Measurements from ENCODE around the gene TPST1. TPM values are rescaled to one million over a fixed set of nuclear protein-coding genes. Genes with fewer than 3 reads are reported as not detected.

Gene TPST1
- total and polyA plus RNA-seq, 9 of the 15 experiments (the other 6 are each of a cell fraction or from before 2014, with no cell fraction given), result 0.15 to 2.2 (median 0.53) TPM

GRCh38 chr7:66186991-66187390 lies 18.1 kb upstream of the TPST1 start:
- DNase-seq (ENCODE audit: extremely low read depth in 1 of 4, low spot score in 3 of 4) (no peak), FAIRE-seq (no peak), ATAC-seq (no peak)
- no peak overlapping the region for H3K4me3 ChIP-seq
- no peaks in the 10 kb centered on the region for H3K4me1 ChIP-seq (replicated peaks in 1 of 2; ENCODE audit: control insufficient read depth in 2 of 2, insufficient read depth in 2 of 2, low read length in 2 of 2)
- no peaks in the 10 kb centered on the region for H4K20me1 ChIP-seq (replicated peaks; ENCODE audit: control insufficient read depth, insufficient read depth, low read length)
- no peaks in the 10 kb centered on the region for H3K36me3 ChIP-seq (ENCODE audit: control insufficient read depth, insufficient read depth, low read length)
- H2AFZ ChIP-seq (ENCODE audit: low read depth, low read length), result no peak overlapping the region
- WGBS (ENCODE audit: insufficient coverage, low coverage, missing lambda C conversion rate), result 0% methylated on average over 4 of the region's 4 CpGs
- in situ Hi-C loops (cut with MboI), result no loop called here
- intact Hi-C loops (cut with micrococcal nuclease), result no loop called here
- no TSS peak for BruUV-seq (replicated peaks)
- ChIA-PET POLR2A (interaction anchor here (0.6 to 1.2 kb wide), 2 partner anchors 19 to 464 kb away, joined by 3 read pairs; no protein-coding TSS in a partner anchor), CTCF (ENCODE audit: low intra/inter-chr PET ratio) (no interaction called here)
- H3K9me1 ChIP-seq (ENCODE audit: control insufficient read depth, insufficient read depth, low read length), result no peaks in the 10 kb centered on the region
- no peak overlapping the region for H3K4me2 ChIP-seq (ENCODE audit: insufficient read depth, low read length)
- H3K27ac ChIP-seq (ENCODE audit: extremely low read depth, low read depth, low read length), result no peak overlapping the region
- H3K9me3 ChIP-seq (replicated peaks; ENCODE audit: control insufficient read depth, insufficient read depth, low read depth, low read length), result peaks cover 3% of the 10 kb centered on the region; the same call in 1 of the 2 replicates
- H3K79me2 ChIP-seq (ENCODE audit: control insufficient read depth, insufficient read depth, low read length), result no peaks in the 10 kb centered on the region
- H3K27me3 ChIP-seq (ENCODE audit: control insufficient read depth in 2 of 2, insufficient read depth in 2 of 2, low read length in 2 of 2), result peaks cover 8 to 25% of the 10 kb centered on the region in 2 experiments; a peak in 4 of 5 replicates
- H3K9ac ChIP-seq (ENCODE audit: insufficient read depth in 1 of 2, low read depth in 2 of 2, low read length in 2 of 2), result no peak overlapping the region
- peak; percentile 55 for TF ChIP-seq MAFG (tag; conservative IDR thresholded peaks at IDR 0.05)
- TF ChIP-seq MAX (CRISPR knock-in tag; IDR thresholded peaks at IDR 0.05), result no peak
- no peak for TF ChIP-seq ZKSCAN1 (IDR thresholded peaks at IDR 0.05; ENCODE audit: low read depth, low read length)
- TF ChIP-seq SIX5 (IDR thresholded peaks at IDR 0.05; ENCODE audit: borderline replicate concordance in 1 of 2, insufficient read depth in 1 of 2, low read depth in 1 of 2, low read length in 2 of 2), result no peak
- no peak for TF ChIP-seq CEBPB (tag; IDR thresholded peaks at IDR 0.05)
- TF ChIP-seq E2F1 (CRISPR knock-in tag; IDR thresholded peaks at IDR 0.05), result no peak
- no peak for TF ChIP-seq ZNF586 (CRISPR knock-in tag; conservative IDR thresholded peaks at IDR 0.05)
- TF ChIP-seq GMEB1 (CRISPR knock-in tag; IDR thresholded peaks at IDR 0.05), result no peak
- peak; percentile 80 for TF ChIP-seq ZNF316 (IDR thresholded peaks at IDR 0.05)
- TF ChIP-seq ZNF23 (CRISPR knock-in tag; IDR thresholded peaks at IDR 0.05), result no peak
- no peak for TF ChIP-seq ATF4 (CRISPR knock-in tag; IDR thresholded peaks at IDR 0.05)
- TF ChIP-seq MAFF (IDR thresholded peaks at IDR 0.05; ENCODE audit: low read length), result peak; percentile 60
- no peak for TF ChIP-seq BRCA1 (IDR thresholded peaks at IDR 0.05)
- no peak for TF ChIP-seq BRCA1 (CRISPR knock-in tag; IDR thresholded peaks at IDR 0.05)
- no peak for TF ChIP-seq ELK3 (CRISPR knock-in tag; IDR thresholded peaks at IDR 0.05)

Data from K562 (cell line).